HG02763 (cell line): ENCODE measurements around the gene NDUFAF4.

Experiments used
- ATAC-seq: cut with Tn5 transposase; IDR thresholded peaks from one replicate; pipeline ENCODE4 v1.9.1; 2021; ENCODE audit warnings: mild to moderate bottlenecking, moderate library complexity; ENCODE audit not compliant: unreplicated experiment

Gene NDUFAF4

GRCh38 chr6:96897396-96898240, at the start of gene NDUFAF4:
Gene NDUFAF4, minus strand, starts transcription at chr6:96897891. Its CDS starts 90 bp downstream, at chr6:96897801.
- ATAC-seq = peak; percentile 95

- peak; percentile 84 for ATAC-seq
These were observed 49.4 kb upstream of the NDUFAF4 start for GRCh38 chr6:96947055-96947454.

GRCh38 chr6:96943555-96944215, 46.0 kb upstream of the NDUFAF4 start:
- ATAC-seq = no peak

GRCh38 chr6:96942676-96943075, 45.0 kb upstream of the NDUFAF4 start:
- no peak for ATAC-seq

GRCh38 chr6:96940322-96940721, 42.6 kb upstream of the NDUFAF4 start:
- no peak for ATAC-seq

GRCh38 chr6:96939007-96939805, 41.5 kb upstream of the NDUFAF4 start:
- no peak for ATAC-seq

GRCh38 chr6:96934087-96934486, 36.4 kb upstream of the NDUFAF4 start:
- ATAC-seq = no peak

- ATAC-seq = no peak
These were observed 33.5 kb upstream of the NDUFAF4 start for GRCh38 chr6:96931198-96931597.

GRCh38 chr6:96929741-96930140, 32.0 kb upstream of the NDUFAF4 start:
- no peak for ATAC-seq

GRCh38 chr6:96927660-96928059, 30.0 kb upstream of the NDUFAF4 start:
- ATAC-seq = no peak

GRCh38 chr6:96926425-96926824, 28.7 kb upstream of the NDUFAF4 start:
- ATAC-seq = no peak

GRCh38 chr6:96925290-96925687, 27.6 kb upstream of the NDUFAF4 start:
- no peak for ATAC-seq

- ATAC-seq = peak; percentile 84
These were observed 26.3 kb upstream of the NDUFAF4 start for GRCh38 chr6:96923871-96924493.

- ATAC-seq = no peak
These were observed 25.7 kb upstream of the NDUFAF4 start for GRCh38 chr6:96923400-96923799.

- ATAC-seq = no peak
These were observed 19.4 kb upstream of the NDUFAF4 start for GRCh38 chr6:96917098-96917497.

- no peak for ATAC-seq
These were observed 15.9 kb upstream of the NDUFAF4 start for GRCh38 chr6:96913621-96914020.

GRCh38 chr6:96911751-96912150, 14.1 kb upstream of the NDUFAF4 start:
- ATAC-seq = no peak

- no peak for ATAC-seq
These were observed 13.5 kb upstream of the NDUFAF4 start for GRCh38 chr6:96911171-96911570.

- no peak for ATAC-seq
These were observed 12.1 kb upstream of the NDUFAF4 start for GRCh38 chr6:96909811-96910210.

- ATAC-seq = peak; percentile 87
These were observed 9.8 kb upstream of the NDUFAF4 start for GRCh38 chr6:96907498-96907897.

GRCh38 chr6:96900873-96901272, 3.2 kb upstream of the NDUFAF4 start:
- ATAC-seq = no peak
